DND-41 (cell line): ENCODE results near the gene HTT.

Experiments
- CTCF ChIP-seq: IDR thresholded peaks from 2 replicates; pipeline ENCODE4 v1.5.1; 2012; ENCODE audit warnings: borderline replicate concordance, low read length, moderate library complexity, mild to moderate bottlenecking; ENCODE audit not compliant: poor library complexity, severe bottlenecking; ENCODE audit errors: extremely low read depth
- EZH2 ChIP-seq: IDR thresholded peaks from 3 replicates; pipeline ENCODE4 v1.6.1; 2012; ENCODE audit warnings: borderline replicate concordance, low read depth, mild to moderate bottlenecking, moderate library complexity, low read length, inconsistent platforms; ENCODE audit not compliant: severe bottlenecking

- TF ChIP-seq CTCF (no peak), EZH2 (no peak)
These were observed 178.6 kb downstream of the HTT start for GRCh38 chr4:3252831-3253641.
